Stimulated activated CD8-positive, alpha-beta memory T cell treated with anti-CD3 and anti-CD28 coated beads, Interleukin-15, amount 100 ng/mL, for 4 hours (primary cell): ENCODE data around the gene OR52I2.

Experiments
- DNase-seq, 2 donors: peaks; one replicate each; pipeline ENCODE4 v3.0.0-alpha.2; 2020; ENCODE audit warnings: low read depth in 2 of 2

The OR52I2 gene

GRCh38 chr11:4581443-4581842 is at the start of gene OR52I2:
Gene OR52I2, plus strand, starts transcription at chr11:4581743.
- DNase-seq = no peak

DNA sequence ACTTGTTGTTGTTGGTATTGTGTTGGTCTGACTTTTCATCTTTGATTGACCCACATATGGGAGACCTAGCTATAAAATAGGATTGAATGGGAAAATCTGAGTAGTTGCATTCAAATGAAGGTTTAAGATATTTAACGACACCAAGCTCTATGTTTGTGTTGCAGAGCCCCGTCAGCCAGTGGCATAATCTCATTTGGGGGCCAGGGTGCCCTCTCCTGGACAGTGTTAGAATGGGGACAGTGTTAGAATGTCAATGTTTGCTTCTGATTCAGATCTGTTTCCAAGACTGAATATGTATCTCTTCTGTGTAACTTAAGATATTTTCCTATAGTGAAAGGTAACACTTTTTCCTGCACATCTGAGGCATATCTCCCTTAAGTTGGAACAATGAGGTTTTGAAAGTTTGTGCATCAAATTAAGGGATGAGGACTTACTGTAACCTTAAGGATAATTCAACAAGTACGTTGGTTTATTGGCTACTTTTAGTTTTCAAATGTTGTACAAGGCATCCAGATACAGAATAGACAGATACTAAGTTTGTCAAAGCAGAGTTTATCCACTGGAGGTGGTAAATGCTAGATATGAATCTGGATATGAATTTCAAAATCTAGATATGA is 41.8 kb upstream of the OR52I2 start:
- DNase-seq = peak in 1 of 2 donors; percentile 6

- DNase-seq = no peak
Measured at GRCh38 chr11:4541071-4541470, 40.5 kb upstream of the OR52I2 start.

GRCh38 chr11:4543561-4543960 is 38.0 kb upstream of the OR52I2 start:
- DNase-seq = no peak

DNA sequence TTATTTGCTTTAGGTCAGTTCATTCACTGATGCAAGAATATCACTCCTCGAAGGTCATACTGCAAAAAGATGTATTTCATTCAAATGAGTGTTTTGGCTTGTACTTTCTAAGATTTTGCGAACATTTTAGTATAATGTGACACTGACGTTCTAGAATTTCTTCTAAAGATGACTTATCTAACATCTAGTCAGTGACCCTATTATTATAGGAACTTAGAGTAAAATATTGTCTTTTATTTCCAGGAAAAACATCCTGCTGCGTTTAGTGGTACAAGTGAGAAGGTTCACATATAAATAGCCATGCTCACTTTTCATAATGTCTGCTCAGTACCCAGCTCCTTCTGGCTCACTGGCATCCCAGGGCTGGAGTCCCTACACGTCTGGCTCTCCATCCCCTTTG is 36.7 kb upstream of the OR52I2 start, which contains the start of gene OR52M1:
TSS of gene OR52M1 (plus strand) at position 301 of the 400 bp plus-strand sequence. CDS start at position 301, 0 bp downstream.
- DNase-seq = no peak

- DNase-seq = no peak
Measured at GRCh38 chr11:4546878-4547277, 34.7 kb upstream of the OR52I2 start.

DNA sequence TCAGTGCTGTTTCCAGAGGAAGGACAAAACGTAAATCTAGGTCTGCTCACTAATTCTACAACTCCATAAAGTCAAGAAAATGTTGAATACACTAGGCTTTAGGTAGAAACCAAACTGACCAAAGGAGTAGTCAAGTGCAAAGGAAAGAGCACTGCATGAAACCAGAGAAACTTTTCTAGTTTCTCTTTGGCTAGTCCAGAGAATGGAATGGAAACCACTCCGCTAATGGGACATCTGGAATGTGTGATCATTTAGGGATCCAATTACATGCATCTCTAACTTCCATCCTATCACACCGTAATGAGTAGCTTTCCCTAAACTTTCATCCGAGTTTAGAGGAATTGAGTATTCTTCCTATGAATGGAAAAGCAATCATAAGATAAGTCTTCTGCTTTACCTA is 34.1 kb upstream of the OR52I2 start:
- DNase-seq = no peak

- DNase-seq = no peak
Measured at GRCh38 chr11:4551346-4551979, 30.1 kb upstream of the OR52I2 start.

GRCh38 chr11:4559527-4560440 is 21.8 kb upstream of the OR52I2 start:
- no peak for DNase-seq

- no peak for DNase-seq
Measured at GRCh38 chr11:4560467-4560866, 21.1 kb upstream of the OR52I2 start.

- no peak for DNase-seq
Measured at GRCh38 chr11:4565371-4565770, 16.2 kb upstream of the OR52I2 start.

GRCh38 chr11:4569075-4569474 is 12.5 kb upstream of the OR52I2 start:
- no peak for DNase-seq

DNA sequence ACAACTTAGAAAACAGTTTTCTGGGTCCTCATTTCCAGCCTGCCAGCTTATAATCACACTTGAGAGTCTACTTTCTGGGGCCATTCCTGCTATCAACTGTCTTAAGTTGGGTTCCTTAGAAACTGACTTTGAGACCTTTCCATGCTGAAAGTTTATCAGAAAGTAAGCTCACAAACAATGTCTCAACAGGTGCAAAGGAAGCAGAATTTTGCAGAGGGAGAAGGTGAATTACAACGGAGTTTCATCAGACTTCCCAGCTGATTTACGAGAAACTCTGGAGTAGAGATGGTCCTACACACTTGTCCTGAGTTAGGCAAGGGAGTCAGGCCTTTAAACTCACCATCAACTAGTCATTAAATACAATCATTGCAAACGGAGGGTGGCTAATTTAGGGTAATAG is 4.7 kb upstream of the OR52I2 start:
- DNase-seq = no peak

GRCh38 chr11:4577761-4578160 is 3.8 kb upstream of the OR52I2 start:
- DNase-seq = no peak

GRCh38 chr11:4578624-4579023 is 2.9 kb upstream of the OR52I2 start:
- DNase-seq = no peak

GRCh38 chr11:4580124-4580523 is 1.4 kb upstream of the OR52I2 start:
- no peak for DNase-seq

- DNase-seq = no peak
Measured at GRCh38 chr11:4589017-4589416, 7.5 kb downstream of the OR52I2 start.

GRCh38 chr11:4593739-4594138 is 12.2 kb downstream of the OR52I2 start, which contains the start of gene OR52I1:
Gene OR52I1, plus strand, starts transcription at chr11:4594039. Its CDS starts 0 bp downstream, at chr11:4594039.
- DNase-seq = no peak

DNA sequence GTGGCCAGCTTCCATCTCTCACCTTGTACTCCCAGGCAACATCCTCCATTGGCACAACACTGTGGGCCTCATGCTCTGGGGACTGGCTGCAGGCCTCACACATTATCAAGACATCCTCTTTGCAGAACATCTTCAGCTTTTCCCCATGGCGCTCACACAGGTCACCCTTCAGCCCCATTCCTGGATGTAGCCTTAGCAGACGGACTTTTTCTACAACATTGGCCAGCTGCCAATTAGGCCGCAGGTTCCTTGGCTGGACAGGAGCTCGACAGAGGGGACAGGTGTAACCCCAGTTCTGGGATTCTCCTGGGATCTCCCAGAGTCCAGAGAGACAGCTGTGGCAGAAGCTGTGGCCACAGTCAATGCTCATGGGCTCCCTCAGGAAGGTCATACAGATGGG is 23.5 kb downstream of the OR52I2 start:
- DNase-seq = no peak

GRCh38 chr11:4606231-4607015 is 24.9 kb downstream of the OR52I2 start:
- DNase-seq = no peak

GRCh38 chr11:4607096-4607495 is 25.6 kb downstream of the OR52I2 start:
- DNase-seq = no peak
